HCT116 (cell line): ENCODE results near the gene KLHL34. TPM values are rescaled to one million over a fixed set of nuclear protein-coding genes. Genes with fewer than 3 reads are reported as not detected.

Source experiments
- total RNA-seq: library from RNA; stranded (reverse); gene quantifications from one replicate; pipeline ENCODE4 v1.2.1, GENCODE V29; 2021; ENCODE audit not compliant: unreplicated experiment

The KLHL34 gene
- total RNA-seq, 1 experiment from 2014 or later = not detected

Other genes starting within 250 kb of the KLHL34 start
- gene SMPX, start 99.8 kb upstream of the KLHL34 start, total RNA-seq = 0.59 TPM
- 16.9 TPM for gene MBTPS2, start 181.3 kb upstream of the KLHL34 start, total RNA-seq
- 2.7 TPM for gene YY2, start 197.7 kb upstream of the KLHL34 start, total RNA-seq